HG03575 (cell line): ENCODE measurements around the gene ZNF579.
"Not testable (repeated sequence)": the region's sequence is repeated elsewhere in the genome, so short reads cannot be mapped to it uniquely, and the experiment has no call there.

Experiments used
- ATAC-seq: cut with Tn5 transposase; IDR thresholded peaks from one replicate; pipeline ENCODE4 v1.9.1; 2021; ENCODE audit not compliant: unreplicated experiment, insufficient number of reproducible peaks, low FRiP score; ENCODE audit errors: extremely low read depth

ZNF579 gene

DNA sequence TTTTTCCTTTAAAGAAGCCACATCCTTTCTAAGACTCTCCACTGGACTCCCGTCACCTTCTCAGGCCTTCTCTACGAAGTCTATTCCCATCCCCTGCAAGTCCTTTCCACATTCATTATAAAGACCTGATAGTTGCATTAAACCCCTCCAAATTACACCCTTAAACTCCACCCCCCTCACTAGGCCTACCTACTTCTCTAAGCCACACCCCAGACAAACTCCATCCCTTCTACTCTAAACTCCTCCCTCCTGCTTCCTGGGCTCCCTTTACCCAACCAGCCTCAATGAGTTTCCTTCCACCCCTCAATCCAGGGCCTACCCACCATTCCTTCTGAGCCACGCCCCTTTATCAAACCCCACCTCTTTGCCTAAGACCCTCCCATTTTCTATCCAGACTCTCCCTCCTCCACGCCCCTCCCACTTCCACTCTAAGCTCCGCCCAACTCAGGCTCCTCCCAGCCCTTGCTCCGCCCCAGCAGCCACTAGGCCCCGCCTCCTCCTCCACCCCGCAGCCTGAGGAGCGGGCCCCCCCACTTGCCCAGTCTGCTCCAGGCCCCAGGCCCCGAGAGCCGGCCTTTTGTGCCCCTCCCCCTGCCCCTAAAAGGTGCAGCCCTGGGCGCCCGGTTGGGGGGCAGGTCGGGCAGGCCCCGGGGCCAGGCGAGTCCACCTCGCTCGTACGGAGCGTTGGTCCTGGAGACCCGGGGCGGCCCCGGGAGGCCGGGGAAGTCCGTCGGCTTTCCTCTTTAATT, 18.2 kb upstream of the ZNF579 start:
- no peak for ATAC-seq

DNA sequence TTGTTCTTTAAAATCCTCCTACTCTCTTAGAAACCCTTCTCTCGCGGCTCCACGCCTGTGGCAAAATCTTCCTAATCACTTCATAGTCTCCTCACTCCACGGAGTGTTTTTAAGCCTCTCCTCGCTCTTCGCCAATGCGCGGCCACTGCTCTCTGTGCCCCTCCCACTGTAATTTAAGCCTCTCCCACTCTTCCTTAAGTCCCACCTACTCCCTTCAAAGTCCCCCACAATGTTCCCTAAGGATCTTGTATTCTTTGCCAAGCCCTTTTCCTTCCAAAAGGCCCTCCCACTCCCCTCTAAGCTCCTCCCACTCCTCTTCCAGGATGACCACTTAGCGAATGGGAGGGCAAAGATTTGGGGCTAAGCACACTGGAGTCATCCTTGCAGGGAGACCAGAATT, 17.4 kb upstream of the ZNF579 start:
- ATAC-seq, result no peak

GRCh38 chr19:55597501-55597921, 16.9 kb upstream of the ZNF579 start:
- ATAC-seq, result no peak

- no peak for ATAC-seq
These were observed 15.7 kb upstream of the ZNF579 start for GRCh38 chr19:55596304-55596703.

GRCh38 chr19:55594996-55595545, 14.4 kb upstream of the ZNF579 start:
- ATAC-seq, result no peak

DNA sequence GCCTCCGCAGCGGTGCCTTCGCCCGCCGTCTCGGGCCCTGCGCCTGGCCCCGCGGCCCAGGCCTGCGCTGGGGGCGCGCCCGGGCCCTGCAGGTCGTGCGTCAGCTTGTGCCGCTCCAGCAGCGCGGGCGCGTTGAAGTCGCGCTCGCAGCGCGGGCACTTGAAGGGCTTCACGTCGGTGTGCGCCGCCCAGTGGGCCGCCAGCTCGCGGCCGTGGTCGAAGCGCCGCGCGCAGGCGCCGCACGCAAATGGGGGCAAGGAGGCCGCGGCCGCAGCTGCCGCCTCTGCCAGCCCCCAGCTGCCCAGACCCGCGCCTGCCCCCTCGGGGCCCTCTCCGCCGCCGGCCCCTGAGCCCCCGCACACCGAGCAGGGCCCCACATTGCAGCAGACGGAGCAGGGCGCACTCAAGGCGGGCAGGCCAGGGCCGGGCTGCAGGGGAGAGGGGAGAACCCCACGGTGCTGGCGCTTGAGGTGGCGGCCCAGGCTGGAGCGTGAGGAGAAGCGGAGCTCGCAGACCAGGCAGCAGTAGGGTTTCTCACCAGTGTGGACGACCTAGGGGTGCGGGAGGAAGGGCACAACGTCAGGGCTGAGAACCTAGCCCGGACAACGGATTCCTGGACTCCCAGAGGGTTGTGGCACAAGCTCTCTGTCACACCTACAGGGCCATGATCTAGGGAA, 12.6 kb upstream of the ZNF579 start:
- no peak for ATAC-seq

- no peak for ATAC-seq
These were observed 11.9 kb upstream of the ZNF579 start for GRCh38 chr19:55592391-55593090.

- no peak for ATAC-seq
These were observed 10.9 kb upstream of the ZNF579 start for GRCh38 chr19:55591555-55591954.

- ATAC-seq, result no peak
These were observed 10.0 kb upstream of the ZNF579 start for GRCh38 chr19:55590617-55591016.

DNA sequence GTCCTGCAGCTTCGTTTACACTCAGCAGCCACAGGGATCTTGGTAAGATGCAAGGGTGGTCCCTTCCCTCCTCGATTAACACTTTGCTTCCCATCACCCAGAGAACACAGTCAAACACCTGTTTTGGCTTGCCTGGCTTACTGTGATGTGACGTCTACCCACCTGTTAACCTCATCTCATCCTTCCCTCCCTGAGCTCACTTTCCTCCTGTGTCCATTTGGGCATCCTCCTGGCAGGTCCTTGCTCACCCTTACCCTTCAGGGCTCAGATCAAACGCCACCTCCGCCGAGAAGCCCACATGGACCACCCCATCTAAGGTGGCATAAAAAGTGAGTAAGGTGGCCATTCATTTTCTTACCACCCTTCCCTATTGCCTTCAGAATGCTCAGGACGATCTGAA, 9.5 kb upstream of the ZNF579 start:
- ATAC-seq, result no peak

DNA sequence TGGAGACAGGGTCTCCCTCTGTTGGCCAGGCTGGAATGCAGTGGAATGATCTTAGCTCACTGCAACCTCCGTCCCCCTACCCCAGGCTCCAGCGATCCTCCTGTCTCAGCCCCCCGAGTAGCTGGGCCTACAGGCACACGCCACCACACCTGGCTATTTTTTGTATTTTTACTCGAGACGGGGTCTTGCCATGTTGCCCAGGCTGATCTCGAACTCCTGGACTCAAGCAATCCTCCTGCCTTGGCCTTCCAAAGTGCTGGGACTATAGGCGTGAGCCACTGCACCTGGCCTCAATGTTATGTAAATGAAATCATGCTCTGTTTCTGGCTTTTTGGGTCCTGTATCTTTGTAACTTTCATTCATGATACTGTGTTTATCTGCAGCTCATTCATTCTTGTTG, 8.1 kb upstream of the ZNF579 start:
- ATAC-seq, result no peak

DNA sequence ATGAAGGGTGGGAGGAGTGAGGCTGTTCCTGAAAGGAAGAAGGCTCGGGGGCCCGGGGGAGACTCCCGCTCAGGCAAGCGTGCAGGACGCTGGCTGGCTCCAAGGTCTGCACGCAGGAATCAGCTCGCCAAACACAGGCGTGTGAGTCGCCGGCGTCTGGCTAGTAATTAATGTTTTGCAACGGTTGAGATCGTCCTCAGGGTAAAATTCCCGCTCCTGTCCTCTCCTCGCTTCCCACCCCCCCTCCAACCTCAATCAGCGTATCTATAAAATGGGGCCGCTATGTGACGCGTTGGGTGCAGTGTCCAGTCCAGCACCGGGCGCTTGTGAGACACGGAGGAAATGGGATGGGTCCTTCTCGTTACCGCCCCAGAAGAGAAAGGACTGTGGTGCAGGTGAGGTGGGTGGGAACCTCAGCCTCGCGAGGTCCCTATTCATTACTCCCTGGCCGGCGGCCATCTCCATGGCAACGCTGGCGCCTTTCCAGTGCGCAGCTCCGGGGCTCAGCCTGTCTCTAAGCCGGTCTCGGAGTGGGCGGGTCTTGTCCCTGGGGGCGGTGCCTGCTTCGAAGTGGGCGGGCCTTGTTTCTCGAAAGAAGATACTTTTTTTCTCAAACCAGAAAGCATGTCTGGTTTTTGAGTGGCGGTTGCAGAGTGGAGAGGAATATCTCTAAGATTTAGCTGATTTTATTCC, 6.5 kb upstream of the ZNF579 start:
- no peak for ATAC-seq

DNA sequence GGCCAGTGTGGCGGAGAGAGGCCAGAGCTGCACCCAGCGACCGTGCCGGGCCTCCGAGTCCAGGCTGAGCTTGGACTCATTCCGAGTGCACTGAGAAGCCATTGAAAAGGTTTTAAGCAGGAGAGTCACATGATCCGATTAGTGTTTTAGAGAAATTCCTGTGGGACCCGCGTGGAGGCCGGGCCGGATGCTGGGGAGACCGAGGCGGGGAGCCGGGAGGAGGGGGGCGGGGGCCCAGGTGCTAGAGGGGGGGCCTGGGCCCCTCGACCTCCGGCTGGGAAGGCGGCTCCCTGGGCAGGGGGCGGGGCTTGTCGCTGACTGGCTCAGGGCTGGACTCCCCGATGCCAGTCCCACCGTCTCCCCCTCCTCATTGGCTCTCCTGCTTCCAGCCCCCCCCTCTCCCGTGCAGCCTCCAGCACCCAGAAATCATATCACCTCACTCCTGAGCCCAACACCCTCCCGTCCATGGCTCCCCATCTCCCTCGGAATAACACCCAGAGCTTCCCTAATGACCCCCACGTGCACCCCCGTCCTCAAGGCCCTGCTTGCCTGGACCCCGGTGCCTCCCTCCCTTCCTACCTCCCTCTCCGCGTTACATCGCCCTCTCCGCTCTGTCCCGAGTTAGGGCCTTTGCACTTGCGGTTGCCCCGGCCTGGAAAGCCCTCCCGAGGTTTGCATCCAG, 5.2 kb upstream of the ZNF579 start:
- ATAC-seq, result no peak

DNA sequence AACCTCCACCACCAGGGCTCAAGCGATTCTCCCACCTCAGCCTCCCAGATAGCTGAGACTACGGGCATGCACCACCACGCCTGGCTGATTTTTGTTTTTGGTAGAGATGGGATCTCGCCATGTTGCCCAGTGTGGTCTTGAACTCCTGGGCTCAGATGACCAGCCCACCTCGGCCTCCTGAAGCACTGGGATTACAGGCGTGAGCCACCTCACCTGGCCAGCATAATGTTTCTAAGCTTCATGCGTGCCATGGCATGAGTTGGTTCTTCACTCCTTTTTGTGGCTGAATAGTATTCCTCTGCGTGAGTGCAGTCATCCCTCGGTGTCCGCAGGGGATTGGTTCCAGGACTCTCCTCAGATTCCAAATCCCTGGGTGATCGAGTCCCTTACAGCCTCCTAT, 4.2 kb upstream of the ZNF579 start:
- ATAC-seq, result no peak

GRCh38 chr19:55583897-55584296, 3.2 kb upstream of the ZNF579 start:
- ATAC-seq, result not testable (repeated sequence)

GRCh38 chr19:55582284-55582683, 1.6 kb upstream of the ZNF579 start:
- ATAC-seq, result not testable (repeated sequence)

DNA sequence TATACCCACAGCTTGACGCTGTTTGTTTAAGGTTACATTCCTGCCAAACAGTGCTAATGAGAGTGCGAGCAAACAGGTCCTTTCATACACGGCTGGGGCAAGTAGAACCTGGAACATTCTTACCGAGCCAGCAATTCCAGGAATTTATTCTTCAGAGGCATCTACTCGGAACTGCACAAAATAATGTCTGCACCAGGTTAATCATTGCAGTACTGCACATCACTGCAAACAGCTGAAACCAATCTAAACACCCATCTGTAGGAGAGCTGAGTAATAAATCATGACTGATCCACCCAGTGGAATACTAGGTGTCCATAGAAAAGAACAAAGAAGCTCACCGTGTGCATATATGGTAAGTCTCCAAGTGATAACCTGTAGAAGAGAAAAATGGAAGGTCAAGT, 1.2 kb upstream of the ZNF579 start:
- no peak for ATAC-seq

DNA sequence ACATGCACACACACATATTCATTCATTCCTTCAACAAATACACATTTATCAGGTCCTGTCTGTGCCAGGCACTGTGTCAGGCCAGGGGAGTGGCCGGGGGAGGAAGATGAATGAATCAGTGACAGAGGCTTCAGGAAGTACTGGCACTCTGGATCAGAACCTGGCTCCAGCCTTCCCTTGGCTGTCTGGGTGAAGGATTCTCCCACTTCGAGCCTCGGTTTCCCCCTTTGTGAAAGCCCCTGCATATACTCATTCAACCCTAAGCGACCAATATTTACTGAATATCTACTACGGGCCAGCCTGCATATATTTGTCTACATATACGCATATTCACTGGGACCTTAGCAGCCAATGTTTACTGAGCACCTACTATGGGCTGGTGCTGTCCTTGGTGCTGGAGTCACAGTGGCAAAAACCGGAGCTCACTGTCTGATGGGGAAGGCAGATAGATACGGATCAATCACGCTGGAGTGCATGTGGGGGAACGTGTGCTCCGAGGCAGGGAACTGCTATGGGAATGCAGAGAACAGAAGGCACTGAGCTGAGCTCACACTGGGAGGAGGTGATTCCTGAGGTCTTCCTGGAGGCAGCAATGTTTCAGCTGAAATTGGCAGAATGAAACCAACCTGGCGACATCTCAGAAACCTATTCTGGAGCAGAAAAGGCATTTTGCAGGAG, 636 bp upstream of the ZNF579 start:
- no peak for ATAC-seq
